Measurements from ENCODE around the gene NPS. TPM values are rescaled to one million over a fixed set of nuclear protein-coding genes. Genes with fewer than 3 reads are reported as not detected.
A peak's percentile ranks its signal among the peaks of the same experiment; 100 is the strongest.

Gene NPS
- polyA plus RNA-seq, 2 of the 4 experiments (the other 2 are of a cell fraction) = not detected

DNA sequence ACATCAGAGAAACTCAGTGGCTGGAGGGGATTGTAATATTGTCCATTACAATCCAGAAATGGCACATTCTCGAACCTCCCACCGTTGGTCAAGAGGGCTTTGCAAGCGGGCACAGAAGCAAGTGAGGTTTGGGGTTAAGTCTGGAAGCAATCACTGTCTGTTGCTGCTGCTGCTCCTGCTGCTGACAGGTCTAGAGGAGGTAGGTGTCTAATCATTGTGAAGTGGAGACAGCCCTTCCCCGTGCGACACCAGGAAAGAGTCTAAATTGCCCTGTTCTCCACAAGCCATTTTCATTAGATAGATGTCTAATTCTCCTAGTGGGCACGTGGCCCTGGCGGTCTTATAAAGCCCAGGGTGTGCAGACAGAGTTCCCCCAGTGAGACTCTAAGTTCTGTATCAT lies 43.5 kb downstream of the NPS start (continued):
- TF ChIP-seq, protein P1, sequence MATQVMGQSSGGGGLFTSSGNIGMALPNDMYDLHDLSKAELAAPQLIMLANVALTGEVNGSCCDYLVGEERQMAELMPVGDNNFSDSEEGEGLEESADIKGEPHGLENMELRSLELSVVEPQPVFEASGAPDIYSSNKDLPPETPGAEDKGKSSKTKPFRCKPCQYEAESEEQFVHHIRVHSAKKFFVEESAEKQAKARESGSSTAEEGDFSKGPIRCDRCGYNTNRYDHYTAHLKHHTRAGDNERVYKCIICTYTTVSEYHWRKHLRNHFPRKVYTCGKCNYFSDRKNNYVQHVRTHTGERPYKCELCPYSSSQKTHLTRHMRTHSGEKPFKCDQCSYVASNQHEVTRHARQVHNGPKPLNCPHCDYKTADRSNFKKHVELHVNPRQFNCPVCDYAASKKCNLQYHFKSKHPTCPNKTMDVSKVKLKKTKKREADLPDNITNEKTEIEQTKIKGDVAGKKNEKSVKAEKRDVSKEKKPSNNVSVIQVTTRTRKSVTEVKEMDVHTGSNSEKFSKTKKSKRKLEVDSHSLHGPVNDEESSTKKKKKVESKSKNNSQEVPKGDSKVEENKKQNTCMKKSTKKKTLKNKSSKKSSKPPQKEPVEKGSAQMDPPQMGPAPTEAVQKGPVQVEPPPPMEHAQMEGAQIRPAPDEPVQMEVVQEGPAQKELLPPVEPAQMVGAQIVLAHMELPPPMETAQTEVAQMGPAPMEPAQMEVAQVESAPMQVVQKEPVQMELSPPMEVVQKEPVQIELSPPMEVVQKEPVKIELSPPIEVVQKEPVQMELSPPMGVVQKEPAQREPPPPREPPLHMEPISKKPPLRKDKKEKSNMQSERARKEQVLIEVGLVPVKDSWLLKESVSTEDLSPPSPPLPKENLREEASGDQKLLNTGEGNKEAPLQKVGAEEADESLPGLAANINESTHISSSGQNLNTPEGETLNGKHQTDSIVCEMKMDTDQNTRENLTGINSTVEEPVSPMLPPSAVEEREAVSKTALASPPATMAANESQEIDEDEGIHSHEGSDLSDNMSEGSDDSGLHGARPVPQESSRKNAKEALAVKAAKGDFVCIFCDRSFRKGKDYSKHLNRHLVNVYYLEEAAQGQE (IDR thresholded peaks at IDR 0.05) = no peak
- TF ChIP-seq NPAS2 (CRISPR knock-in tag; IDR thresholded peaks at IDR 0.05; ENCODE audit: borderline replicate concordance) (no peak), HOXB13 (CRISPR knock-in tag; IDR thresholded peaks at IDR 0.05; ENCODE audit: low read depth) (no peak)

DNA sequence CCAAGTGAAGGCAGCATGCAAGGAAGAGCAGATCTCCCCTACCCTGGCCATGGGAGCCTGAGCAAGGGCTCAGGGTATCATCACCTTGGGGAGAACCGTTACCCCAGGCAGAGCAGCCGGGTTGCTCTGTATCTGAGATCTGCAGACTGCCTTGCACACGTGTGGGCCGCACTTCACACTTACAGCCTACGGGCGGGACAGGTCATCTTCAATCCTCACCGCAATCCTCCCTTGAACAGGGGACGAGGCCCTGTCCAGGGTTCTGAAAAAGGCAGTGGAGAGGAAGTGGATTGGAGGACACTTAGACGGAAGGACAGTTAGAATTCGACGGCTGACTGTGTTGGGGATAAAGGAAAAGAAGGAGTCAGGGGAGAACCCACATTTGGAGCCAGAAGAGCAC lies 51.4 kb downstream of the NPS start:
- H3K4me1 ChIP-seq = no peaks in the 10 kb centered on the region
- no peak overlapping the region for H3K4me2 ChIP-seq
- no peak overlapping the region for H3K27ac ChIP-seq
- ATAC-seq = peak in 1 of 2 experiments; percentile 56; a peak in 3 of 6 replicates
- ChIA-PET POLR2A (no interaction called here), CTCF (no interaction called here)
- no peak for FAIRE-seq
- WGBS (ENCODE audit: missing lambda C conversion rate) = 14% methylated on average over 11 of the region's 11 CpGs
- no peak for TF ChIP-seq CBX8 (IDR thresholded peaks at IDR 0.05)
- no peak for TF ChIP-seq RFX5 (IDR thresholded peaks at IDR 0.05)
- TF ChIP-seq NFE2L2 (conservative IDR thresholded peaks at IDR 0.05; ENCODE audit: low read length) = no peak
- TF ChIP-seq, protein P1 (IDR thresholded peaks at IDR 0.05) = peak; percentile 81
- no peak for TF ChIP-seq MAFK (IDR thresholded peaks at IDR 0.05; ENCODE audit: partially characterized antibody)
- TF ChIP-seq CHD2 (IDR thresholded peaks at IDR 0.05; ENCODE audit: low read length, partially characterized antibody) = no peak
- 0 out of 2 replicates have a peak, but pooled peaks have one; percentile 42 for TF ChIP-seq EHMT2 (IDR thresholded peaks at IDR 0.05; ENCODE audit: low read depth)
- no peak for TF ChIP-seq FOSB (CRISPR knock-in tag; IDR thresholded peaks at IDR 0.05)
- TF ChIP-seq RNF2 (IDR thresholded peaks at IDR 0.05; ENCODE audit: borderline replicate concordance, low read depth) = no peak
- TF ChIP-seq PBX3 (IDR thresholded peaks at IDR 0.05) = no peak
- TF ChIP-seq JUN (IDR thresholded peaks at IDR 0.05) = no peak
- TF ChIP-seq ESRRA (IDR thresholded peaks at IDR 0.05; ENCODE audit: borderline replicate concordance, low read length) = no peak
- TF ChIP-seq TFCP2L1 (CRISPR knock-in tag; IDR thresholded peaks at IDR 0.05) = no peak
- no peak for TF ChIP-seq ZFP36 (IDR thresholded peaks at IDR 0.05; ENCODE audit: borderline replicate concordance, partially characterized antibody)
- TF ChIP-seq SMC3 (IDR thresholded peaks at IDR 0.05) = no peak
- H3K9me3 ChIP-seq = no peaks in the 10 kb centered on the region
- no peak for DNase-seq (ENCODE audit: low read depth in 1 of 2, low spot score in 1 of 2)
- H3K4me3 ChIP-seq = no peak overlapping the region

Other genes with a start within 250 kb of the NPS start
- gene FOXI2, start 187.9 kb downstream of the NPS start, polyA plus RNA-seq (2011; rRNA removed) = not detected in 2 replicates
- gene FOXI2, start 187.9 kb downstream of the NPS start, polyA plus RNA-seq (2017; fragmentation: RNase III; extraction: RNeasy Plus Mini Kit Qiagen cat#74134 plus additional on column Dnase treatment) = not detected in 3 replicates

Data from A549 (cell line).